GM12878 (cell line): ENCODE measurements around the gene FAM219A. TPM values are rescaled to one million over a fixed set of nuclear protein-coding genes. Genes with fewer than 3 reads are reported as not detected.

Experiments
- ATAC-seq: fragments of 200-7000 bp; cut with Tn5 transposase; 3 replicates; pipeline ENCODE4 v1.9.1; 2020; ENCODE audit warnings: mild to moderate bottlenecking, moderate library complexity
- BruUV-seq: library from RNA; stranded (reverse); fragments of 400-500 nt; replicated peaks from 2 replicates; lab custom pipeline; 2021; lab: Mats Ljungman, UMichigan
- CTCF ChIA-PET: fragments of 300-600 bp; sonication (Branson Sonifier 250); formaldehyde crosslinking; extraction: SDS; loops from one replicate; lab custom pipeline; 2021; ENCODE audit warnings: inconsistent platforms; lab: Yijun Ruan, JAX
- POLR2A ChIA-PET: fragments of 350-600 bp; formaldehyde crosslinking; extraction: SDS; loops from one replicate; lab custom pipeline; 2021; ENCODE audit warnings: inconsistent platforms; lab: Charles Lee
- RAD21 ChIA-PET: fragments of 300-600 bp; sonication (Branson Sonifier 250); formaldehyde crosslinking; loops from one replicate; lab custom pipeline; 2023; ENCODE audit warnings: antibody characterized with exemption; ENCODE audit not compliant: unreplicated experiment; lab: Charles Lee
- SMC1A ChIA-PET: fragments of 300-600 bp; sonication (Branson Sonifier 250); formaldehyde crosslinking; loops from one replicate; lab custom pipeline; 2023; ENCODE audit not compliant: unreplicated experiment, uncharacterized antibody; lab: Charles Lee
- DNase-seq: peaks from one replicate; pipeline ENCODE4 v3.0.0-alpha.2; 2011; ENCODE audit warnings: low read depth, low spot score
- FAIRE-seq: peaks from 3 replicates; lab custom pipeline; 2011; peaks lifted over from hg19 to GRCh38; lab: Jason Lieb, UNC
- H2AFZ ChIP-seq: 2 replicates; pipeline ENCODE4 v1.6.0; 2011; ENCODE audit warnings: low read depth, low read length, control low read depth; ENCODE audit not compliant: control insufficient read depth
- H3K27ac ChIP-seq: 2 replicates; pipeline ENCODE4 v1.5.1; 2011; ENCODE audit warnings: control low read depth; ENCODE audit not compliant: control insufficient read depth, insufficient read depth
- H3K27me3 ChIP-seq, 2 experiments: replicated peaks in 1 of 2; 2 replicates each; pipeline versions ENCODE4 v1.6.0 to v1.6.1; 2011; ENCODE audit warnings: low read length in 1 of 2; ENCODE audit not compliant: control insufficient read depth in 2 of 2, insufficient read depth in 2 of 2
- H3K36me3 ChIP-seq, 2 experiments: 2 replicates each; pipeline ENCODE4 v1.5.1; 2011; ENCODE audit warnings: low read length in 1 of 2; ENCODE audit not compliant: control insufficient read depth in 2 of 2, insufficient read depth in 2 of 2
- H3K4me1 ChIP-seq: 2 replicates; pipeline ENCODE4 v1.6.1; 2011; ENCODE audit warnings: mild to moderate bottlenecking, low read length, moderate library complexity, mixed read lengths; ENCODE audit not compliant: control insufficient read depth, insufficient read depth
- H3K4me2 ChIP-seq: 2 replicates; pipeline ENCODE4 v1.6.0; 2011; ENCODE audit warnings: control low read depth; ENCODE audit not compliant: control insufficient read depth, insufficient read depth
- H3K4me3 ChIP-seq: fragments of 200-600 bp; sonication (generic); 2 replicates; pipeline ENCODE4 v1.5.1; 2016
- H3K79me2 ChIP-seq: 2 replicates; pipeline ENCODE4 v1.6.0; 2011; ENCODE audit warnings: low read length; ENCODE audit not compliant: control insufficient read depth, insufficient read depth
- H3K9ac ChIP-seq: 2 replicates; pipeline ENCODE4 v1.8.0; 2011; ENCODE audit warnings: low read length, control low read depth, mixed read lengths; ENCODE audit not compliant: control insufficient read depth, insufficient read depth
- H3K9me3 ChIP-seq: replicated peaks from 3 replicates; pipeline ENCODE4 v1.5.1; 2011; ENCODE audit warnings: mild to moderate bottlenecking, low read length; ENCODE audit not compliant: control insufficient read depth, insufficient read depth
- H4K20me1 ChIP-seq: 2 replicates; pipeline ENCODE4 v1.6.0; 2011; ENCODE audit not compliant: control insufficient read depth, insufficient read depth
- ASH2L ChIP-seq: fragments of 300-600, 200-600 bp; sonication (generic); IDR thresholded peaks from 2 replicates; pipeline ENCODE4 v1.6.1; 2017; ENCODE audit warnings: low read depth, mild to moderate bottlenecking, borderline replicate concordance
- ATF7 ChIP-seq: fragments of 450-650 bp; IDR thresholded peaks from 2 replicates; pipeline ENCODE4 v1.6.1; 2016; ENCODE audit warnings: low read depth, mild to moderate bottlenecking
- BMI1 ChIP-seq: fragments of 450-650 bp; IDR thresholded peaks from 2 replicates; pipeline ENCODE4 v1.6.1; 2016; ENCODE audit warnings: mild to moderate bottlenecking, moderate library complexity, borderline replicate concordance
- CREB1 ChIP-seq: IDR thresholded peaks from 2 replicates; pipeline ENCODE4 v1.6.1; 2012; ENCODE audit warnings: low read depth, mild to moderate bottlenecking, inconsistent platforms
- FOXK2 ChIP-seq: fragments of 450-650 bp; IDR thresholded peaks from 2 replicates; pipeline ENCODE4 v1.6.1; 2017; ENCODE audit warnings: mild to moderate bottlenecking, moderate library complexity
- GATAD2B ChIP-seq: fragments of 450-650 bp; conservative IDR thresholded peaks from 2 replicates; pipeline ENCODE4 v1.6.1; 2017; ENCODE audit warnings: low read depth, mild to moderate bottlenecking, moderate library complexity
- HCFC1 ChIP-seq: fragments of 150-350 bp; IDR thresholded peaks from 2 replicates; pipeline ENCODE4 v1.6.1; 2014; ENCODE audit warnings: low read length
- KLF5 ChIP-seq: fragments of 450-650 bp; IDR thresholded peaks from 2 replicates; pipeline ENCODE4 v1.6.1; 2014; ENCODE audit warnings: mild to moderate bottlenecking; ENCODE audit not compliant: partially characterized antibody
- MEF2A ChIP-seq: IDR thresholded peaks from 2 replicates; pipeline ENCODE4 v1.6.1; 2011; ENCODE audit warnings: low read depth, mild to moderate bottlenecking, low read length, moderate library complexity; ENCODE audit not compliant: insufficient read depth
- MTA3 ChIP-seq: IDR thresholded peaks from 2 replicates; pipeline ENCODE4 v1.6.1; 2012; ENCODE audit warnings: low read length, inconsistent platforms, borderline replicate concordance
- NFYA ChIP-seq: IDR thresholded peaks from 2 replicates; pipeline ENCODE4 v1.6.1; 2011; ENCODE audit warnings: low read depth, mild to moderate bottlenecking, low read length, improper control_type of control experiment, borderline replicate concordance
- POLR2AphosphoS2 ChIP-seq: IDR thresholded peaks from 2 replicates; pipeline ENCODE4 v1.6.1; 2011; ENCODE audit warnings: low read depth, mild to moderate bottlenecking, low read length, improper control_type of control experiment, moderate library complexity
- RAD51 ChIP-seq: fragments of 450-650 bp; IDR thresholded peaks from 2 replicates; pipeline ENCODE4 v1.6.1; 2016; ENCODE audit warnings: moderate library complexity, mild to moderate bottlenecking, inconsistent platforms
- SMC3 ChIP-seq: IDR thresholded peaks from 2 replicates; pipeline ENCODE4 v1.6.1; 2011; ENCODE audit warnings: low read length, improper control_type of control experiment, borderline replicate concordance
- SP1 ChIP-seq: IDR thresholded peaks from one replicate; pipeline ENCODE4 v1.6.1; 2011; ENCODE audit warnings: low read depth, low read length
- SREBF2 ChIP-seq: IDR thresholded peaks from 2 replicates; pipeline ENCODE4 v1.6.1; 2012; ENCODE audit warnings: mild to moderate bottlenecking, low read length
- WGBS: methylation state at CpG from one replicate; pipeline ENCODE4 v1.1.6; 2016; ENCODE audit warnings: low lambda C conversion rate; ENCODE audit not compliant: insufficient replicate concordance, insufficient coverage; ENCODE audit errors: missing lambda C conversion rate; 5-methylcytosine and 5-hydroxymethylcytosine counted together
- in situ Hi-C: fragments of 300-500 bp; cut with MboI; formaldehyde crosslinking; loops from 9 replicates; pipeline ENCODE4 v1.14.3; 2018; ENCODE audit warnings: mixed read lengths
- intact Hi-C: fragments of 100-400 bp; cut with micrococcal nuclease; formaldehyde crosslinking; loops from one replicate; pipeline ENCODE4 v1.14.2; 2022; ENCODE audit not compliant: unreplicated experiment
- polyA plus RNA-seq, 11 experiments: library from polyadenylated mRNA; depleted of rRNA in 4 of 11; unstranded in 6 of 11; stranded (reverse) in 5 of 11; fragments of >200 nt; fragmentation: Nextera tagmentation in 4 of 11; fragmentation: Illumina TruSeq in 1 of 11; extraction: Ambion mirVana in 4 of 11; extraction: Trizol in 1 of 11; gene quantifications; 1 replicate in 1 of 11; 2 replicates in 10 of 11; pipeline versions ENCODE4 v1.2.1 to v1.2.3, GENCODE V29; 2011 to 2016; ENCODE audit warnings: inconsistent platforms in 2 of 11, missing spikeins in 2 of 11, low read depth in 1 of 11
- total RNA-seq, 4 experiments: library from RNA; depleted of rRNA in 3 of 4; stranded (reverse); fragments of >200 nt in 3 of 4; fragmentation: Illumina TruSeq in 1 of 4; extraction: Trizol in 1 of 4; gene quantifications; 2 replicates each; pipeline versions ENCODE4 v1.2.1 to v1.2.3, GENCODE V29; 2013 to 2021
- TF ChIP-seq, protein P1 (sequence below): IDR thresholded peaks from 2 replicates; pipeline ENCODE4 v1.6.1; 2011; ENCODE audit warnings: borderline replicate concordance, low read depth, mild to moderate bottlenecking, moderate library complexity, mixed read lengths, low read length; ENCODE audit not compliant: insufficient read depth; ENCODE audit errors: extremely low read length
- TF ChIP-seq, protein P2 (sequence below): fragments of 450-650 bp; IDR thresholded peaks from 2 replicates; pipeline ENCODE4 v1.6.1; 2014; ENCODE audit warnings: mild to moderate bottlenecking

The FAM219A gene
- total and polyA plus RNA-seq, 10 of the 15 experiments (the other 5 are each of a cell fraction or from before 2014, with no cell fraction given), result 0.11 to 2.0 (median 0.71) TPM

GRCh38 chr9:34406219-34406618, 52.2 kb downstream of the FAM219A start:
- Histone ChIP-seq H3K4me3 (no peak overlapping the region), H4K20me1 (no peaks in the 10 kb centered on the region), H3K79me2 (no peaks in the 10 kb centered on the region), H3K9ac (no peak overlapping the region), H3K36me3 (no peaks in the 10 kb centered on the region), H3K27me3 (peaks cover 2 to 3% of the 10 kb centered on the region in 2 experiments; a peak in 3 of 4 replicates), H3K27ac (no peak overlapping the region), H2AFZ (no peak overlapping the region), H3K9me3 (no peaks in the 10 kb centered on the region), H3K4me1 (no peaks in the 10 kb centered on the region), H3K4me2 (no peak overlapping the region)
- FAIRE-seq (no peak), ATAC-seq (no peak), DNase-seq (no peak)
- 4% methylated on average over 1 of the region's 1 CpG for WGBS
- POLR2A ChIA-PET, result no interaction called here
- SMC1A ChIA-PET, result no interaction called here
- RAD21 ChIA-PET, result no interaction called here
- intact Hi-C loops (no loop called here), in situ Hi-C loops (no loop called here)
- CTCF ChIA-PET, result interaction anchor here (3.3 kb wide), 1 partner anchor 186 kb away, joined by 32 read pairs; no protein-coding TSS in a partner anchor
- TF ChIP-seq POLR2AphosphoS2 (no peak), CREB1 (no peak), MEF2A (no peak), GATAD2B (no peak), BMI1 (no peak), SP1 (no peak), ATF7 (no peak), HCFC1 (no peak), NFYA (no peak), FOXK2 (no peak), SREBF2 (no peak), ASH2L (no peak), MTA3 (no peak), SMC3 (no peak), RAD51 (no peak), KLF5 (no peak)
- TF ChIP-seq, protein P1, sequence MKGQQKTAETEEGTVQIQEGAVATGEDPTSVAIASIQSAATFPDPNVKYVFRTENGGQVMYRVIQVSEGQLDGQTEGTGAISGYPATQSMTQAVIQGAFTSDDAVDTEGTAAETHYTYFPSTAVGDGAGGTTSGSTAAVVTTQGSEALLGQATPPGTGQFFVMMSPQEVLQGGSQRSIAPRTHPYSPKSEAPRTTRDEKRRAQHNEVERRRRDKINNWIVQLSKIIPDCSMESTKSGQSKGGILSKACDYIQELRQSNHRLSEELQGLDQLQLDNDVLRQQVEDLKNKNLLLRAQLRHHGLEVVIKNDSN, result no peak
- TF ChIP-seq, protein P2, sequence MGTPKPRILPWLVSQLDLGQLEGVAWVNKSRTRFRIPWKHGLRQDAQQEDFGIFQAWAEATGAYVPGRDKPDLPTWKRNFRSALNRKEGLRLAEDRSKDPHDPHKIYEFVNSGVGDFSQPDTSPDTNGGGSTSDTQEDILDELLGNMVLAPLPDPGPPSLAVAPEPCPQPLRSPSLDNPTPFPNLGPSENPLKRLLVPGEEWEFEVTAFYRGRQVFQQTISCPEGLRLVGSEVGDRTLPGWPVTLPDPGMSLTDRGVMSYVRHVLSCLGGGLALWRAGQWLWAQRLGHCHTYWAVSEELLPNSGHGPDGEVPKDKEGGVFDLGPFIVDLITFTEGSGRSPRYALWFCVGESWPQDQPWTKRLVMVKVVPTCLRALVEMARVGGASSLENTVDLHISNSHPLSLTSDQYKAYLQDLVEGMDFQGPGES, result no peak
- BruUV-seq, result no TSS peak
